Activated T-cell treated with anti-CD3 and anti-CD28 coated beads, Interleukin-2, amount 50 U/mL, for 72 hours (primary cell): ENCODE data around the gene ENPP7. TPM values are rescaled to one million over a fixed set of nuclear protein-coding genes. Genes with fewer than 3 reads are reported as not detected.

Experiments
- total RNA-seq, 2 donors: library from RNA; stranded (reverse); gene quantifications; one replicate each; pipeline ENCODE4 v1.2.3, GENCODE V29; 2022

ENPP7 gene
- total RNA-seq, 2 donors from 2014 or later = not detected

Other genes with a start within 250 kb of the ENPP7 start
- under 1 TPM in 1 of 2 donors, not detected in 1; 0.26 TPM for gene RBFOX3, start 119.9 kb upstream of the ENPP7 start, total RNA-seq
- gene CBX2, start 47.2 kb downstream of the ENPP7 start, total RNA-seq = 1 to 10 TPM; 2.4 to 5.6 TPM
- gene CBX8, start 66.1 kb downstream of the ENPP7 start, total RNA-seq = 1 to 10 TPM; 6.0 to 7.2 TPM
- gene CBX4, start 108.5 kb downstream of the ENPP7 start, total RNA-seq = 10 to 100 TPM; 38.3 to 45.8 TPM